C4-2B (cell line): ENCODE results near the gene KRTAP5-9.
"Not testable (repeated sequence)": the region's sequence is repeated elsewhere in the genome, so short reads cannot be mapped to it uniquely, and the experiment has no call there.

ENCODE experiments used
- CTCF ChIP-seq: fragments of 450-650 bp; conservative IDR thresholded peaks from 2 replicates; pipeline ENCODE4 v1.5.1; 2017; ENCODE audit warnings: mild to moderate bottlenecking
- ZFX ChIP-seq: fragments of 450-650 bp; IDR thresholded peaks from 2 replicates; pipeline ENCODE4 v1.6.1; 2017

GRCh38 chr11:71534711-71535608 is 13.3 kb upstream of the KRTAP5-9 start:
- TF ChIP-seq CTCF, ZFX: not testable (repeated sequence)
